Middle frontal gyrus (tissue), 1 donor: ENCODE results near the gene ITM2A.

Experiments
- DNase-seq: peaks from one replicate; pipeline ENCODE4 v3.0.0-alpha.2; 2015; ENCODE audit warnings: low spot score; ENCODE audit errors: extremely low spot score

Gene ITM2A

DNA sequence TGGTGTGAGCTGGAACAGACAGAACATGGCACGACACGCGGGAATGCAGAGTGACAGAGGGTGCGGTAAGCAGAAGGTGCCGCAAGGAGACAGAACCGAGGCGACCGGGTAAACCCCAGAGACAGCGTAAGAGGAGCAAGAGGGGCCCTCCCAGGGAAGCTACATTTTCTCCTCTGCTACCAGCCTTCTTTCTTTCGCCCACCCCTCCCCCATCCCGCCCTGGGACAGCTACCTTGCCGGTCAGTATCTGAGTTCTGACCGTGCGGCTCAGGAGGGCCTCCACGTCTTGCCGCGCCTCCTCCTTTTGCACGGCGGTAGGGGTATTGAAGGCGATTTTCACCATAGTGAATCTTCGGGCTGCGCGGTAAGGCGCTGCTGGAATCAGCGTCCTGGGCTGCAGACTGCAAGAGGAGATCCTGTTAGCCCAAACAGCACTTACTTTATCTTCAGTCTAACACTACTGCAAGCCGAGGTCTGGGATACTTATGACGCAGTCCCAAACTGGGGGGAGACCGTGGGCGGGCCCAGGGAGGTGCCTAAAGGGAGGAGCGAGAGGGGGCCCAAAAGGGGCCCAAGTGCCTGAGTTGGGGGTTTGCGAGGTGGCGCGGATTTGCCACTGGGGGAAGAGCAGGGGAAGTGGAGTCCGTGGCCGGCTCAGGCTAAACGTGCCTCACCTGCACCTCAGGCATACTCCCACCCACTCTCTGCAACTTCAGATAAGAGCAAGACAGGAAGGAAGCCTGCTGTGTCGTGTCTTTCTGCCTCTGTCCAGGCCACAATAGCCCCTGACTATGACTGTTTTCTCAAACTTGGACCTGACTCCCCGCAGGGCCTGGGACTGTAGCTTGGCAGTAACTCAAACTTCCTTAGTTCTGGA lies at the start of gene ITM2A:
ITM2A (minus strand) TSS at position 462 of the 877 bp plus-strand sequence; CDS start at position 343, 119 bp downstream.
- DNase-seq = no peak

GRCh38 chrX:79415056-79415455 lies 47.9 kb upstream of the ITM2A start:
- DNase-seq = no peak

- DNase-seq = no peak
Measured at GRCh38 chrX:79413963-79414362, 46.8 kb upstream of the ITM2A start.

DNA sequence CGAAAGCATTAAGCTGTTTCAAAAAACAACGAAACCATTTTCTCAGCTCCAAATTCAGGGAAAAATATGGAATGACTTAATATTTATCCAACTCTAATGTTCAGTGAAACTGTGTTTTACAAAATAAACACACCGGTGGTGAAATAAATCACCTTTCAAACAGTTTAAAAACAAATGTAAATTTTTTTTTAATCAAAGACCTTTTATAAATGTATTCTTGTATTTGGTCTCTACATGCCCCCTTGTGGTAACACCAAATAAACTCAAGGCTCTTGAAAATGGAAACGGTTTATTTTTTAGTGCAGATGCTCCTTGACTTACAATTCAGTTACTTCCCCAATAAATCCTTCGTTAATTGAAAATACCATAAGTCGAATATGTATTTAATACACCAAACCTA lies 45.8 kb upstream of the ITM2A start:
- DNase-seq = peak; percentile 4

DNA sequence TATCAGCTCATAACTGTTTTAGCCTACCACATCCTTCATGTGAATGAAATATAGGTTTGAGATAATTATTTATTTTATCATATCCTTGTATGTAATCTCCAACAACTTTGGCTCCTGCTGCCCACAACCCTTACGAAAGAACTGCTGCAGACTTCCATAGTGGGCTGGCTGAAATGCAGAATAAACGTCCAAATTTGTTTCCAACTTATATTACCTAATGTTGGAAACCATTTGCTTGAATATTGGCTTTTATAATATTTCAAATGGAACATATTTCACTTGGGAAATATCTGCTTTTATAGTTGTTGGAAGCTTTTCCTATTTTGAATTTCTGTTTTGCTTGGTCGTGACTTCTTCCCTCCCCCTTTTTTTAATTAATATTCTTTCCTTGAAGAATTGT lies 45.0 kb upstream of the ITM2A start:
- no peak for DNase-seq

DNA sequence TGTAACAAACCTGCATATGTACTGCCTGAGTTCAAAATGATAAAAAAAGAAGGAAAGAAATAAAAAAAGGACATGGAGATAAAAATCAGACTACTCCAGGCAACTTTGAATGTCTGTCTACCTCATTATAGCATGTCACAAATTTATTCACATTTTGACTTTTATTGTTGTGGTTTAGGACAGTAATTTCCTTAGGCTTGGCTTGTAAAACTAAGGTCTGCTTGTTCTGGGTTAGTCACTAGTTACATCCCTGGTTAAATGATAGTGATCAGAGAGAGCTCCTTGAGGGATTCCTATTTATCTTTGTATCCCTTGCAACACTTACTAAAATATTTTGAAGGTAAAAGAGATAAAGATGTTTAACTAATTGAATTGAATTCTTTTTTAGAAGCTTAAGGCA lies 42.5 kb upstream of the ITM2A start:
- no peak for DNase-seq

- DNase-seq = no peak
Measured at GRCh38 chrX:79408623-79409322, 41.6 kb upstream of the ITM2A start.

- no peak for DNase-seq
Measured at GRCh38 chrX:79400623-79401022, 33.5 kb upstream of the ITM2A start.

- no peak for DNase-seq
Measured at GRCh38 chrX:79375340-79375739, 8.2 kb upstream of the ITM2A start.

- no peak for DNase-seq
Measured at GRCh38 chrX:79371640-79372039, 4.5 kb upstream of the ITM2A start.

DNA sequence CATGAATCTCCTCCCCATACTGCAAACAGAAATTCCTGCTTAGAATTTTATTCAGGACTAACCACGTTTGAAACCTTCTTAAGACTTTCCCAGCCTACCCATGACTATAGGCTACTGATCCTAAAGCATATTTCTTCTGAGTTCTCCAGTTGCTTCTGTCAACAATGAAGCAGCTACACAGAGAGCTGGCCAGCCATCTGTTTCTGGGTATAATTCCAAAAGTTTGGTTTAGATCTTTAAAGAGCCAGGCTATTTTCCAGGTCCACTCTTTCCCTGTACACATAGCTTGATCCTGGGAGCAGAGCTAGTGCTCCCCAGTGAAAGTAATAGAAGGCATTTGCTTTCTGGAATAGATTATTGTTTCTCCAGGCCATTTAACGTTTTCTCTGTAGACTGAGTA lies 4.0 kb upstream of the ITM2A start:
- no peak for DNase-seq

DNA sequence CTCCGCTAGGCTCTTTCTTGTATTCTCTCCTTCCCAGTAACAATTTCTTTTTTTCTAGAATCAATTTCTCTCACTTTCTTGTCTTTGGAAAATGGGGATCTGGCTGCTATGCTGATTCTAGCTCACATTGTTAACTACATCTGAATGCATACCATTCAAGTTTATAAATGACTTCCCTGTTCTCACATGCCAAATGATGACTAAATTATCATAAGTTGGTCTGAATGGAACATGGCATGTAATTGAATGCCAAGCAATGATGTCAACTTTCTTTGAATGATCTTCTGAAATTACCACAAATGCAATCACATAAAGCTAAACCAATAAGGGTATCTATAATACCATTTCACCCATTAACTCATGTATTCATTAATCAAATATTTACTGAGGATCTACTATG lies 2.7 kb upstream of the ITM2A start:
- DNase-seq = no peak

- no peak for DNase-seq
Measured at GRCh38 chrX:79368441-79368840, 1.3 kb upstream of the ITM2A start.

- DNase-seq = no peak
Measured at GRCh38 chrX:79367907-79368306, 773 bp upstream of the ITM2A start.

DNA sequence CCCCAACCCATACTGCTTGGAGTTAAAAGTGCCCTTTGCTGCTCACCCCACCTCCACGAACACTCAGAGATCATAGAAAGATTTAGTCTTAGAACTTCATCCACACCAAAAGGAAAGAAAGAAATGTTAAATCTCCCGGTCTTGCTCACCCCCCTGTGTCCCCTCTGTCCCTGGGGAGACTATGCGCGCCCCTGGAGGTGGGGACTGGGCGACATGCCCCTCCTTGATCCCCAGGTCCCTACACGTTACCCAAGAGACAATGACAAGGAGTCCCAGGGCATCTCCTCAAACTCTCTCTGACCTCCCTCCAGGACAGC lies 620 bp downstream of the ITM2A start:
- DNase-seq = no peak

- no peak for DNase-seq
Measured at GRCh38 chrX:79365591-79365990, 1.5 kb downstream of the ITM2A start.

DNA sequence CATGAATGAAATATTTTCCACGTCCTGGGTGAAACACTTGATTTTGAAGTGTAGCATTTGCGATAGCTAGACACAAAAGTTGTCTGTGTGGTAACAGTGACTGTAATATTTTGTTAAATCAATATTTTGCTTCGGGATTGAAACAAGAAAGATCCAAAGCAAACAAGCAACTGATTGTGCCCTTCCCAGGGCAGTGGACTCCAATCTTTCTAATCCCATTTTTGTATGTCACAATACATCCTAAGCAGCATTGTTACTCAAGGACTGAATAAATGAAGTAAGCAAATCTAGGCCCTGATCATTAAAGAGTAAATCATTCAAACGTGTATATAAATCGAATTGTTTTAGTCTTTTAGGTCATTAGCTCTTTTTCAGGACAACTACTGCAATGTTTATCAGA lies 2.8 kb downstream of the ITM2A start:
- DNase-seq = no peak

DNA sequence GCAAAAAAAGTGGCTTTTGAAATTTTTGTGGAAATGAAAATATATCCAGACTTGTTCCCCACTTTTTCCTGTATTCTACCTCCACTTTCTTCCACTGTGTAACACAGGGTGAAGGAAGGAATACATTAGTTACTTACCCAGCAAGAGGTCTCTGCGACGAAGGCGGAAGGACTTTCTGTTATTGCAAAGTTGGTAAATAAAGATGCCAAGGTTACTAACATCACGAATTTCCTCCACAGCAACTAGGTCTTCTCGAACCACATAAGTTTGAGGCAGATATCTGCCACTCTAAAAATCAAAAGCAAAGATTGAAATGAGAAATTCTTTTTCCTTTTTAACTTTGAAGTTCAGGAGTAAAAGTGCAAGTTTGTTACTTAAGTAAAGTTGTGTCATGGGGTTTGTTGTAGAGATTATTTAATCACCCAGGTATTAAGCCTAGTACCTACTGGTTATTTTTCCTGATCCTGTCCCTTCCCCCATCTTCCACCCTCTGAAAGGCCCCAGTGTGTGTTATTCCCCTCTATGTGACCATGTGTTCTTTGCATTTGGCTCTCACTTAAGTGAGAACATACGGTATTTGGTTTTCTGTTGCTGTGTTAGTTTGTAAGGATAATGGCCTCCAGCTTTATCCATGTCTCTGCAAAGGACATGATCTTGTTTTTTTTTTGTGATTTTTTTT lies 5.8 kb downstream of the ITM2A start:
- no peak for DNase-seq

- no peak for DNase-seq
Measured at GRCh38 chrX:79336869-79337815, 30.0 kb downstream of the ITM2A start.

- DNase-seq = no peak
Measured at GRCh38 chrX:79330022-79330421, 37.1 kb downstream of the ITM2A start.

GRCh38 chrX:79325263-79325958 lies 41.7 kb downstream of the ITM2A start:
- no peak for DNase-seq
